Ammon's horn (tissue), 1 donor: ENCODE measurements around the gene RGS6.

Source experiments
- DNase-seq: peaks from one replicate; pipeline ENCODE4 v3.0.0-alpha.2; 2016; ENCODE audit warnings: low spot score

Gene RGS6

GRCh38 chr14:72607386-72608130, 675.3 kb downstream of the RGS6 start:
- DNase-seq = no peak

- peak; percentile 63 for DNase-seq
These were observed 676.4 kb downstream of the RGS6 start for GRCh38 chr14:72608391-72609204.

- no peak for DNase-seq
These were observed 677.1 kb downstream of the RGS6 start for GRCh38 chr14:72609205-72609916.

GRCh38 chr14:72610096-72610830, 678.0 kb downstream of the RGS6 start:
- DNase-seq = no peak

- no peak for DNase-seq
These were observed 678.6 kb downstream of the RGS6 start for GRCh38 chr14:72610831-72611200.

GRCh38 chr14:72611506-72611905, 679.3 kb downstream of the RGS6 start:
- no peak for DNase-seq

GRCh38 chr14:72612041-72612440, 679.8 kb downstream of the RGS6 start:
- no peak for DNase-seq

- DNase-seq = no peak
These were observed 681.2 kb downstream of the RGS6 start for GRCh38 chr14:72613231-72613974.

- DNase-seq = no peak
These were observed 681.7 kb downstream of the RGS6 start for GRCh38 chr14:72613975-72614319.

GRCh38 chr14:72614365-72614764, 682.1 kb downstream of the RGS6 start:
- no peak for DNase-seq

GRCh38 chr14:72614891-72615415, 682.7 kb downstream of the RGS6 start:
- DNase-seq = no peak

GRCh38 chr14:72615451-72616121, 683.4 kb downstream of the RGS6 start:
- DNase-seq = no peak
